Kidney epithelial cell (primary cell): ENCODE data around the gene SYT3. TPM values are rescaled to one million over a fixed set of nuclear protein-coding genes. Genes with fewer than 3 reads are reported as not detected.

ENCODE experiments used
- DNase-seq: peaks from one replicate; pipeline ENCODE4 v3.0.0-alpha.2; 2010; ENCODE audit warnings: low read depth
- H3K27me3 ChIP-seq: 2 replicates; pipeline ENCODE4 v1.6.0; 2011; ENCODE audit warnings: low read length; ENCODE audit not compliant: control insufficient read depth, insufficient read depth
- H3K36me3 ChIP-seq: 2 replicates; pipeline ENCODE4 v1.5.1; 2011; ENCODE audit warnings: low read length; ENCODE audit not compliant: control insufficient read depth, insufficient read depth
- H3K4me3 ChIP-seq: 2 replicates; pipeline ENCODE4 v1.5.1; 2011; ENCODE audit warnings: low read depth, mild to moderate bottlenecking, control low read depth, low read length
- CTCF ChIP-seq: IDR thresholded peaks from 2 replicates; pipeline ENCODE4 v1.5.1; 2011; ENCODE audit warnings: mild to moderate bottlenecking, moderate library complexity, low read length, control low read depth, inconsistent platforms; ENCODE audit not compliant: insufficient read depth, poor library complexity, severe bottlenecking
- total RNA-seq: library from RNA; depleted of rRNA; stranded (reverse); fragments of >200 nt; gene quantifications from 2 replicates; pipeline ENCODE4 v1.2.3, GENCODE V29; 2015

Gene SYT3
- total RNA-seq, 1 donor from 2014 or later = 0.29 TPM

DNA sequence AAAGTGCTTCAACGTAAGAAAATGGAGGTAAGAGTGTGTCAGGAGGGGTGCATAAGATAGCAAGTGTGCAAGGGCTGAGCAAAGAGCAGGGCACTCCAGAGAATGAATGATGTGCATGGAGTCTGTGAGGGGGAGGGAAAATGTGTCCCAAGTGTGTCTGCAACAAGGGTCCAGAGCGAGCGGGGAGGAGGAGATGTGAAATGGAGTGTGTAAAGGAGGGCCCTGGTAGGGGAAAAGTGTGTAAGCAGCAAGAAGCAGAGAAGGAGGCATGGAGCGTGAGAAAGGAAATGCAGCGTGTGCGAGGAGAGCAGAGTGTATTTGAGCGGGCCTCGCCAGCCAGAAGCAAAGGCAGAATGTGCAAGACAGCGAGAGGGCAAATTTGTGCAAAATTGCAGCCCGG, 21.3 kb upstream of the SYT3 start:
- TF ChIP-seq CTCF = no peak
- H3K36me3 ChIP-seq = no peaks in the 10 kb centered on the region
- DNase-seq = no peak
- no peak overlapping the region for H3K4me3 ChIP-seq
- H3K27me3 ChIP-seq = peaks cover 40% of the 10 kb centered on the region

GRCh38 chr19:50660088-50660366, 20.3 kb upstream of the SYT3 start:
- TF ChIP-seq CTCF = no peak
- H3K36me3 ChIP-seq = no peaks in the 10 kb centered on the region
- no peak overlapping the region for H3K4me3 ChIP-seq
- H3K27me3 ChIP-seq = peaks cover 36% of the 10 kb centered on the region
- DNase-seq = no peak

DNA sequence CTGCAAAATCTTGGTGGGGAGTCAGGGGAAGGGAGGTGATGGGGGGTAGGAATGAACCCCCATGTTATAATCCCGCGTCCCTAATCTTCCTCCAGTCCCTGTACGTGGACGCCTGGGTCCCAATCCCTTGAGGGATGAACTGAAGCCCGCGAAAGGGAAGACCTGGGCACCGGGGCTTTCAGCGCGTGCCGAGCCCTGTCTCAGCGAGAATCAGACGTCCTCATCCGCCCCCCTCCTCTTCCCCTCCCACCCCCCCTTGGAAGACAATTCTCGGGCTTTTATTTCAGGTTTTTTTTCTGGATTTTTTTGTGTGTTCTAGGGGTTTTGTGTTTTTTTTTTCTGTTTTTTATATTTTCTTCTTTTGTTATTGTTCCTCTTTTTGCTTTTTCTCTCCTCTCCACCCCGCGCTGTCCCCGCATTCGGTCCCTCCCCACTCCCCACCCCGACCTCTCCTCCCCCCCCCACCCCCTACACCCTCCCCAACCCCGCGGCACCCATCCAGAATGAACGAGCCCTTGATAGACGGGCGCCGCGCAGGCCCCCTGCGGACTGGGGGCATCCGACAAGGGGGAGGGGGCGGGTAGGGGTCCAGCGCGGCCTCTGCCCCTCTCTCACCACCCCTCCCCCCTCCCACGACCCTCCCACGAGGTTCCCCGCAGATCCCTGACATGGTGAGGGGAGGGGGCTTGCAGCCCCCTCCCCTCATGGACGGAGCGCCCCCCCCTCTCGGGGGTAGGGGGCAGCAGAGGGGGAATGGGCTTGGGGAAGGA, 19.8 kb upstream of the SYT3 start:
- H3K36me3 ChIP-seq = no peaks in the 10 kb centered on the region
- no peak for TF ChIP-seq CTCF
- DNase-seq = no peak
- peaks cover 35% of the 10 kb centered on the region for H3K27me3 ChIP-seq
- H3K4me3 ChIP-seq = peak overlapping the region; percentile 18

- DNase-seq = no peak
- Histone ChIP-seq H3K36me3 (no peaks in the 10 kb centered on the region), H3K27me3 (peaks cover 35% of the 10 kb centered on the region), H3K4me3 (peak overlapping the region; percentile 59)
- no peak for TF ChIP-seq CTCF
Observed at GRCh38 chr19:50658441-50659317, 19.0 kb upstream of the SYT3 start.

- Histone ChIP-seq H3K4me3 (peak overlapping the region; percentile 42), H3K27me3 (peaks cover 30% of the 10 kb centered on the region), H3K36me3 (no peaks in the 10 kb centered on the region)
- no peak for TF ChIP-seq CTCF
- peak; percentile 91 for DNase-seq
Observed at GRCh38 chr19:50657712-50658440, 18.2 kb upstream of the SYT3 start.
